Left ventricle myocardium superior (tissue), 1 donor: ENCODE data around the gene TAS2R4. TPM values are rescaled to one million over a fixed set of nuclear protein-coding genes. Genes with fewer than 3 reads are reported as not detected.
"Not testable (repeated sequence)": the region's sequence is repeated elsewhere in the genome, so short reads cannot be mapped to it uniquely, and the experiment has no call there.

Experiments
- ATAC-seq: fragments of 200-7000 bp; cut with Tn5 transposase; one replicate; pipeline ENCODE4 v1.9.1; 2020; ENCODE audit warnings: mild to moderate bottlenecking, moderate library complexity
- DNase-seq: peaks from one replicate; pipeline ENCODE4 v3.0.0-alpha.2; 2020
- intact Hi-C: fragments of 100-400 bp; cut with micrococcal nuclease; formaldehyde crosslinking; loops from one replicate; pipeline ENCODE4 v1.11.0; 2022
- total RNA-seq: library from RNA; stranded (reverse); fragmentation: NEBNext Ultra II Directional; extraction: Animal tissue kit (Norgen Biotek cat#: 25700); gene quantifications from one replicate; pipeline ENCODE4 v1.2.1, GENCODE V29; 2021
- donor health status: DM: no; HTN: yes; CAD: no; lungs with severe emphysema.

Gene TAS2R4
- total RNA-seq, 1 donor from 2014 or later = 0.20 TPM

DNA sequence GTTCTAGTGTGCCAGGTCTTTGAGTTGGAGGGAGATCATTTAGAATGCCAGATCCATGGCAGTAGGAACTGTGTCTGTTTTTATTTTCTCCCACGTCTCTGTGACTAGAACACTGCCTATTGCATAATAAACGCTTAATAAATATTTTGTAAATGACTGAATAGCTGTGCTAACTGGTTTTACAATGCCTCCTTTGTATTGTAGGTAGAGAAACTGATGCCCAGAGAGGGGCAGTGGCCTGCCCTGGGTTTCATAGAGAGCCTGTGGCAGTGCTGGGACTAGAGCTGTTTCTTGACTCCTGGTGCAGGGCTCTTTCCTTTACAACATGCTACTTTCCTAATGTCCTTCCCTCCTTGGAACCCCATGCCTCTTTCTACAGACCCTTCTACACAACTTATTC is 16.1 kb downstream of the TAS2R4 start:
- ATAC-seq (no peak), DNase-seq (no peak)
- intact Hi-C loops = no loop called here

DNA sequence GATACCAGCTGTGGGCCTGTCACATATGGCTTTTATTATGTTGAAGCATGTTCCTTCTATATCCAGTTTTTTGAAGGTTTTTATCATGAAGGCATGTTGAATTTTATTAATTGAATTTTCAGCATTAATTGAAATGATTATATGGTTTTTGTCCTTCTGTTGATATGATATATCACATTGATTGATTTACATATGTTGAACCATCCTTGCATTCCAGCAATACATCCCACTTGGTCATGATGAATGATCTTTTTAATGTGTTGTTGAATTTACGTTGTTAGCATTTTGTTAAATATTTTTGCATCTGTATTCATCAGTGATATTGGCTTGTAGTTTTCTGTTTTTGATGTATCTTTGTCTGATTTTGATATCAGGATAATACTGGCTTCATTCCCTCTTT is 43.6 kb downstream of the TAS2R4 start:
- ATAC-seq = no peak
- intact Hi-C loops = no loop called here

GRCh38 chr7:141822432-141822831 is 46.0 kb downstream of the TAS2R4 start:
- intact Hi-C loops, DNase-seq, ATAC-seq: not testable (repeated sequence)

More for the DNA sequence above, 43.6 kb downstream of the TAS2R4 start:
- DNase-seq = no peak

Other genes starting within 250 kb of the TAS2R4 start
- gene AGK, start 225.3 kb upstream of the TAS2R4 start, total RNA-seq = 37.7 TPM
- 10.8 TPM for gene DENND11, start 74.5 kb upstream of the TAS2R4 start, total RNA-seq
- gene WEE2, start 68.3 kb upstream of the TAS2R4 start, total RNA-seq = not detected
- gene SSBP1, start 38.3 kb upstream of the TAS2R4 start, total RNA-seq = 98.4 TPM
- gene TAS2R3, start 12.6 kb upstream of the TAS2R4 start, total RNA-seq = 0.47 TPM
- gene TAS2R5, start 13.5 kb downstream of the TAS2R4 start, total RNA-seq = not detected
- gene PRSS37, start 64.8 kb downstream of the TAS2R4 start, total RNA-seq = not detected
- not detected for gene OR9A4, start 139.7 kb downstream of the TAS2R4 start, total RNA-seq
- 0.50 TPM for gene CLEC5A, start 170.3 kb downstream of the TAS2R4 start, total RNA-seq
- gene TAS2R38, start 197.1 kb downstream of the TAS2R4 start, total RNA-seq = not detected
- gene MGAM, start 219.2 kb downstream of the TAS2R4 start, total RNA-seq = 1.1 TPM